HepG2 (cell line): ENCODE measurements around the gene MRPL10. TPM values are rescaled to one million over a fixed set of nuclear protein-coding genes. Genes with fewer than 3 reads are reported as not detected.

Source experiments
- ATAC-seq: fragments of 200-7000 bp; cut with Tn5 transposase; 3 replicates; pipeline ENCODE4 v1.9.1; 2020; ENCODE audit warnings: mild to moderate bottlenecking, moderate library complexity
- BruUV-seq: library from RNA; stranded (reverse); fragments of 400-500 nt; replicated peaks from 2 replicates; lab custom pipeline; 2021; lab: Mats Ljungman, UMichigan
- CTCF ChIA-PET: fragments of 300-600 bp; formaldehyde crosslinking; extraction: SDS; loops from one replicate; lab custom pipeline; 2021; ENCODE audit warnings: low total read pairs, inconsistent platforms, low intra/inter-chr PET ratio; lab: Yijun Ruan, JAX
- POLR2A ChIA-PET: fragments of 350-600 bp; sonication (Branson Sonifier 250); formaldehyde crosslinking; loops from one replicate; lab custom pipeline; 2020; ENCODE audit warnings: antibody characterized with exemption, inconsistent platforms; lab: Yijun Ruan, JAX
- DNase-seq: peaks from one replicate; pipeline ENCODE4 v3.0.0-alpha.2; 2015; ENCODE audit warnings: low spot score
- FAIRE-seq: peaks from 3 replicates; lab custom pipeline; 2011; peaks lifted over from hg19 to GRCh38; lab: Jason Lieb, UNC
- H2AFZ ChIP-seq: one replicate; pipeline ENCODE4 v1.6.1; 2011; ENCODE audit warnings: low read length, inconsistent platforms
- H3K27ac ChIP-seq: fragments of 300-600 bp; 3 replicates; pipeline ENCODE4 v1.8.0; 2011; ENCODE audit warnings: mixed run types, mild to moderate bottlenecking, mixed read lengths, low read length, inconsistent platforms; ENCODE audit not compliant: insufficient read depth; ENCODE audit errors: extremely low read length
- H3K27me3 ChIP-seq, 2 experiments: fragments of 200-600 bp in 1 of 2; 2 replicates in 1 of 2; 3 replicates in 1 of 2; pipeline versions ENCODE4 v1.6.0 to v1.8.0; 2011; ENCODE audit warnings: low read length in 2 of 2, mild to moderate bottlenecking in 2 of 2, moderate library complexity in 2 of 2, inconsistent platforms in 1 of 2; ENCODE audit not compliant: insufficient read depth in 2 of 2, control insufficient read depth in 1 of 2
- H3K36me3 ChIP-seq, 2 experiments: fragments of 200-600 bp in 1 of 2; replicated peaks in 1 of 2; 2 replicates in 1 of 2; 3 replicates in 1 of 2; pipeline versions ENCODE4 v1.5.1 to v1.8.0; 2011; ENCODE audit warnings: low read length in 2 of 2, inconsistent platforms in 1 of 2; ENCODE audit not compliant: insufficient read depth in 2 of 2, control insufficient read depth in 1 of 2
- H3K4me1 ChIP-seq: 2 replicates; pipeline ENCODE4 v1.5.1; 2012; ENCODE audit warnings: low read length, inconsistent platforms; ENCODE audit not compliant: insufficient read depth
- H3K4me2 ChIP-seq: 2 replicates; pipeline ENCODE4 v1.6.0; 2011; ENCODE audit warnings: low read depth, low read length, inconsistent platforms
- H3K4me3 ChIP-seq, 3 experiments: fragments of 200-600 bp in 1 of 3; sonication (generic), shearing (Covaris generic) in 1 of 3; replicated peaks in 1 of 3; 2 replicates each; pipeline ENCODE4 v1.5.1; 2011 to 2016; ENCODE audit warnings: low read length in 3 of 3, inconsistent platforms in 2 of 3, low read depth in 2 of 3, mild to moderate bottlenecking in 2 of 3, control low read depth in 1 of 3, mixed read lengths in 1 of 3; ENCODE audit not compliant: insufficient read depth in 1 of 3
- H3K79me2 ChIP-seq: one replicate; pipeline ENCODE4 v1.6.1; 2011; ENCODE audit warnings: low read length, inconsistent platforms; ENCODE audit not compliant: insufficient read depth
- H3K9ac ChIP-seq: 2 replicates; pipeline ENCODE4 v1.6.0; 2011; ENCODE audit warnings: mild to moderate bottlenecking, low read depth, low read length, inconsistent platforms; ENCODE audit not compliant: insufficient read depth
- H3K9me3 ChIP-seq: 2 replicates; pipeline ENCODE4 v1.5.1; 2012; ENCODE audit warnings: mild to moderate bottlenecking, low read length
- H4K20me1 ChIP-seq: 2 replicates; pipeline ENCODE4 v1.6.0; 2011; ENCODE audit warnings: inconsistent platforms, mild to moderate bottlenecking, low read length, moderate library complexity; ENCODE audit not compliant: insufficient read depth
- BCLAF1 ChIP-seq: fragments of 450-650 bp; IDR thresholded peaks from 2 replicates; pipeline ENCODE4 v1.6.1; 2017; ENCODE audit warnings: mild to moderate bottlenecking
- GZF1 ChIP-seq: sonication (generic); formaldehyde crosslinking; IDR thresholded peaks from 2 replicates; pipeline ENCODE4 v1.5.1; 2020; ENCODE audit warnings: mild to moderate bottlenecking, missing genetic modification reagents
- KDM1A ChIP-seq: IDR thresholded peaks from 2 replicates; pipeline ENCODE4 v1.6.1; 2016; ENCODE audit warnings: missing compliant biosample characterization
- KDM2A ChIP-seq: sonication (generic); formaldehyde crosslinking; IDR thresholded peaks from 2 replicates; pipeline ENCODE4 v1.4.0; 2020; ENCODE audit warnings: low read depth, missing genetic modification reagents, borderline replicate concordance
- MATR3 ChIP-seq: sonication (generic); formaldehyde crosslinking; IDR thresholded peaks from 2 replicates; pipeline ENCODE4 v1.4.0; 2020; ENCODE audit warnings: missing genetic modification reagents
- ONECUT2 ChIP-seq: sonication (generic); formaldehyde crosslinking; IDR thresholded peaks from 2 replicates; pipeline ENCODE4 v1.4.0; 2020; ENCODE audit warnings: missing genetic modification reagents
- RNF219 ChIP-seq: sonication (generic); formaldehyde crosslinking; IDR thresholded peaks from 2 replicates; pipeline ENCODE4 v1.5.0; 2020; ENCODE audit warnings: mild to moderate bottlenecking, missing genetic modification reagents
- SUZ12 ChIP-seq: fragments of 150-350 bp; IDR thresholded peaks from 2 replicates; pipeline ENCODE4 v1.6.1; 2014; ENCODE audit warnings: low read depth, low read length
- ZNF432 ChIP-seq: sonication (generic); formaldehyde crosslinking; IDR thresholded peaks from 2 replicates; pipeline ENCODE4 v1.5.0; 2020; ENCODE audit warnings: missing genetic modification reagents, mild to moderate bottlenecking, borderline replicate concordance
- WGBS: methylation state at CpG from one replicate; pipeline ENCODE4 v1.1.6; 2017; ENCODE audit warnings: low lambda C conversion rate; 5-methylcytosine and 5-hydroxymethylcytosine counted together
- in situ Hi-C: cut with HindIII; loops from 2 replicates; pipeline ENCODE4 v1.10.0; 2017; ENCODE audit warnings: low pct_unique_long_range_greater_than_20kb; ENCODE audit not compliant: extremely low pct_ligation_motif_present
- intact Hi-C: fragments of 100-400 bp; cut with micrococcal nuclease; formaldehyde crosslinking; loops from one replicate; pipeline ENCODE4 v1.10.0; 2022; ENCODE audit not compliant: unreplicated experiment
- polyA plus RNA-seq, 8 experiments: library from polyadenylated mRNA; depleted of rRNA in 3 of 8; stranded (reverse) in 7 of 8; unstranded in 1 of 8; fragments of >200 nt; fragmentation: Illumina TruSeq in 4 of 8; extraction: Trizol in 4 of 8; gene quantifications; 2 replicates each; pipeline versions ENCODE4 v1.2.1 to v1.2.3, GENCODE V29; 2011 to 2016; ENCODE audit warnings: low read depth in 4 of 8, missing spikeins in 1 of 8, mixed read lengths in 1 of 8; ENCODE audit not compliant: insufficient read depth in 1 of 8
- total RNA-seq, 5 experiments: library from RNA; depleted of rRNA; stranded (reverse); fragments of >200 nt; fragmentation: Illumina TruSeq; extraction: Trizol; gene quantifications; 2 replicates each; pipeline ENCODE4 v1.2.3, GENCODE V29; 2016; ENCODE audit warnings: low read depth in 1 of 5

Gene MRPL10
- total and polyA plus RNA-seq, 2 of the 13 experiments (the other 11 are each of a cell fraction or from before 2014, with no cell fraction given): 56.7 to 149 TPM

- CTCF ChIA-PET: no interaction called here
- intact Hi-C loops: no loop called here
Observed at GRCh38 chr17:47819475-47819874, 11.9 kb downstream of the MRPL10 start.

More at GRCh38 chr17:47819475-47819874, 11.9 kb downstream of the MRPL10 start:
- peaks cover 21 to 37% of the 10 kb centered on the region in 2 experiments; a peak in 4 of 5 replicates for H3K36me3 ChIP-seq
- no peak for FAIRE-seq
- H4K20me1 ChIP-seq: no peaks in the 10 kb centered on the region
- in situ Hi-C loops: no loop called here
- WGBS: 88% methylated on average over 10 of the region's 10 CpGs
- H3K4me3 ChIP-seq: no peak overlapping the region
- no TSS peak for BruUV-seq
- H3K27ac ChIP-seq: no peak overlapping the region
- no peak for DNase-seq
- POLR2A ChIA-PET: no interaction called here
- no peaks in the 10 kb centered on the region; a peak in 1 of 5 replicates for H3K27me3 ChIP-seq
- TF ChIP-seq SUZ12: no peak
- TF ChIP-seq KDM2A (CRISPR knock-in tag): no peak
- TF ChIP-seq MATR3 (CRISPR knock-in tag): no peak
- no peak for TF ChIP-seq GZF1
- TF ChIP-seq RNF219 (CRISPR knock-in tag): no peak
- TF ChIP-seq ZNF432 (CRISPR knock-in tag): no peak
- no peak for TF ChIP-seq KDM1A (CRISPR knock-in tag)
- TF ChIP-seq BCLAF1: no peak
- TF ChIP-seq ONECUT2 (CRISPR knock-in tag): no peak
- no peak overlapping the region for H3K9ac ChIP-seq
- ATAC-seq: no peak
- no peak overlapping the region for H2AFZ ChIP-seq
- H3K9me3 ChIP-seq: no peaks in the 10 kb centered on the region
- H3K4me2 ChIP-seq: no peak overlapping the region
- H3K4me1 ChIP-seq: peaks cover 19% of the 10 kb centered on the region
- H3K79me2 ChIP-seq: no peaks in the 10 kb centered on the region
